Measurements from ENCODE around the gene WNT3. TPM values are rescaled to one million over a fixed set of nuclear protein-coding genes. Genes with fewer than 3 reads are reported as not detected.

Gene WNT3
- total RNA-seq (2022; extraction: Qiagen RNA extraction; ENCODE audit: low read depth), result 3.8 to 5.9 TPM (median 5.2 TPM) in 5 replicates

GRCh38 chr17:46818316-46818928 is at the start of gene WNT3:
TSS of gene WNT3 (minus strand) at chr17:46818692. CDS start at chr17:46818597, 95 bp downstream.

GRCh38 chr17:46851029-46851741 is 32.7 kb upstream of the WNT3 start, which contains the start of gene WNT9B:
TSS of gene WNT9B (plus strand) at chr17:46851583. CDS start at chr17:46851639, 56 bp downstream.

Other genes starting within 250 kb of the WNT3 start
- gene ARL17A, start 239.0 kb downstream of the WNT3 start, total RNA-seq (2022; extraction: Qiagen RNA extraction; ENCODE audit: low read depth), result 2.2 to 5.3 TPM (median 4.1 TPM) in 5 replicates
- 18.7 to 23.4 TPM (median 21.7 TPM) in 5 replicates for gene NSF, start 228.0 kb downstream of the WNT3 start, total RNA-seq (2022; extraction: Qiagen RNA extraction; ENCODE audit: low read depth)
- not detected in 5 replicates for gene WNT9B, start 32.9 kb upstream of the WNT3 start, total RNA-seq (2022; extraction: Qiagen RNA extraction; ENCODE audit: low read depth)
- gene GOSR2, start 104.5 kb upstream of the WNT3 start, total RNA-seq (2022; extraction: Qiagen RNA extraction; ENCODE audit: low read depth), result 31.4 to 44.0 TPM (median 40.5 TPM) in 5 replicates
- gene RPRML, start 160.6 kb upstream of the WNT3 start, total RNA-seq (2022; extraction: Qiagen RNA extraction; ENCODE audit: low read depth), result 0.48 to 0.84 TPM (median 0.67 TPM) in 5 replicates

Measured in A549 treated with RU486 at 1 μM for 4 hours (cell line).